ENCODE measurements around the gene SOSTDC1.

Gene SOSTDC1

GRCh38 chr7:16412274-16413254 lies 53.0 kb downstream of the SOSTDC1 start:
- no peak for ATAC-seq
- no peak for TF ChIP-seq PPARA (CRISPR knock-in tag; IDR thresholded peaks at IDR 0.05; ENCODE audit: borderline replicate concordance)
- no peak for TF ChIP-seq OSR1 (CRISPR knock-in tag; IDR thresholded peaks at IDR 0.05)
